HCT116 (cell line): ENCODE data around the gene TLE7.

Experiments
- EZH2 ChIP-seq: fragments of 200-600 bp; sonication (generic); IDR thresholded peaks from 2 replicates; pipeline ENCODE4 v1.6.1; 2017; ENCODE audit warnings: antibody characterized with exemption, mixed run types
- POLR2A ChIP-seq: IDR thresholded peaks from 2 replicates; pipeline ENCODE4 v1.7.0; 2011; ENCODE audit warnings: borderline replicate concordance; ENCODE audit not compliant: insufficient read depth, insufficient read length; ENCODE audit errors: extremely low read depth
- TF ChIP-seq, protein P1 (sequence below), 3 experiments: fragments of 200-600 bp in 1 of 3; sonication (generic) in 1 of 3; IDR thresholded peaks in 2 of 3; conservative IDR thresholded peaks in 1 of 3; 2 replicates each; pipeline ENCODE4 v1.5.1; 2012 to 2017; ENCODE audit warnings: low read depth in 2 of 3, low read length in 2 of 3, antibody characterized with exemption in 1 of 3, borderline replicate concordance in 1 of 3, control low read depth in 1 of 3, mild to moderate bottlenecking in 1 of 3, mixed read lengths in 1 of 3, mixed run types in 1 of 3, moderate library complexity in 1 of 3; ENCODE audit not compliant: insufficient read depth in 1 of 3

DNA sequence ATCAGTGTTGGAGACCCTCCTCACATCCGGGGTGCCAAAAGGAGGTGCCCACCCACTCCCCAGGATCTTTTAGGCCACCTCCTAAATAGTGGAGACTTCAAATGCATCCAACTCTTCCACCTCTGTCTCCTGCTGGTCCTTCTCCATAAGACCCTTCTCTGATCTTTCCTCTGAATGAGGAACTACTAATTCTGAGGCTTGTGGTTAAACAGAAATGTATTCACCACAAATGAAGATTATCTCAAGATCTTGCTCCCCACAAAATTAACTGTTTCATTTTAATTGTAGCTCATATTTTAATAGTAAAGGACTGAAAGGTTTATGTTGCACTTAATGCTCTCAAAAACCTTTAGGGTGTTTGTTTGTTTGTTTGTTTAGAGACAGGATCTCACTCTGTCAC, 34.1 kb downstream of the TLE7 start:
- TF ChIP-seq, protein P1, sequence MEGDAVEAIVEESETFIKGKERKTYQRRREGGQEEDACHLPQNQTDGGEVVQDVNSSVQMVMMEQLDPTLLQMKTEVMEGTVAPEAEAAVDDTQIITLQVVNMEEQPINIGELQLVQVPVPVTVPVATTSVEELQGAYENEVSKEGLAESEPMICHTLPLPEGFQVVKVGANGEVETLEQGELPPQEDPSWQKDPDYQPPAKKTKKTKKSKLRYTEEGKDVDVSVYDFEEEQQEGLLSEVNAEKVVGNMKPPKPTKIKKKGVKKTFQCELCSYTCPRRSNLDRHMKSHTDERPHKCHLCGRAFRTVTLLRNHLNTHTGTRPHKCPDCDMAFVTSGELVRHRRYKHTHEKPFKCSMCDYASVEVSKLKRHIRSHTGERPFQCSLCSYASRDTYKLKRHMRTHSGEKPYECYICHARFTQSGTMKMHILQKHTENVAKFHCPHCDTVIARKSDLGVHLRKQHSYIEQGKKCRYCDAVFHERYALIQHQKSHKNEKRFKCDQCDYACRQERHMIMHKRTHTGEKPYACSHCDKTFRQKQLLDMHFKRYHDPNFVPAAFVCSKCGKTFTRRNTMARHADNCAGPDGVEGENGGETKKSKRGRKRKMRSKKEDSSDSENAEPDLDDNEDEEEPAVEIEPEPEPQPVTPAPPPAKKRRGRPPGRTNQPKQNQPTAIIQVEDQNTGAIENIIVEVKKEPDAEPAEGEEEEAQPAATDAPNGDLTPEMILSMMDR (IDR thresholded peaks at IDR 0.05 in 2 of 3, conservative IDR thresholded peaks at IDR 0.05 in 1 of 3; ENCODE audit: borderline replicate concordance in 1 of 3, insufficient read depth in 1 of 3, low read depth in 2 of 3, low read length in 2 of 3) = no peak
- TF ChIP-seq POLR2A = no peak
- TF ChIP-seq EZH2 = no peak
